Measurements from ENCODE around the gene TRIM71. TPM values are rescaled to one million over a fixed set of nuclear protein-coding genes. Genes with fewer than 3 reads are reported as not detected.
A peak's percentile ranks its signal among the peaks of the same experiment; 100 is the strongest.

TRIM71 gene
- total and polyA plus RNA-seq, 2 of the 13 experiments (the other 11 are each of a cell fraction or from before 2014, with no cell fraction given): 21.7 to 76.9 TPM

DNA sequence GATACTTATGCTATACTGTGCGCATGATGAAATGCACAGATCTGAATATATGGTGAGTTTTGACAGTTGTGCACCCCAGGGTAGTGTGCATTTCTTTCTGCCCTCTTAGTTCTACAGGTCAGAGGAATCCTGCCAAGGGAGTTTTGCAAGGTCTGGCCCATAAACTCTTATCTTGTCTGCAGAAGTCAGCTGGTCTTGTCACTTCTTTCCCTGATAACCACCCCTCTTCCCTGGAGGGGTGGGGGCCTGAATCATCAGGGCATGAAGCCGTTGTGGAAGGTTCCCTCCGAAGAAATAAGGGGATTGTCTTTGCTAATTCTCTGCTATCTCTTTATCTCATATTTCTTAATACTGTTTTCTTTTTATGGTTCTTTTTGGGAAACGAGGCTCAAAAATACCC lies 30.4 kb downstream of the TRIM71 start (continued):
- TF ChIP-seq SSRP1 (CRISPR knock-in tag; IDR thresholded peaks at IDR 0.05): 0 out of 2 replicates have a peak, but pooled peaks have one; percentile 55
- TF ChIP-seq ZNF3 (CRISPR knock-in tag; IDR thresholded peaks at IDR 0.05): no peak
- TF ChIP-seq, protein P1, sequence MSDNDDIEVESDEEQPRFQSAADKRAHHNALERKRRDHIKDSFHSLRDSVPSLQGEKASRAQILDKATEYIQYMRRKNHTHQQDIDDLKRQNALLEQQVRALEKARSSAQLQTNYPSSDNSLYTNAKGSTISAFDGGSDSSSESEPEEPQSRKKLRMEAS (IDR thresholded peaks at IDR 0.05): 0 out of 2 replicates have a peak, but pooled peaks have one; percentile 1
- no peak for TF ChIP-seq RFX3 (CRISPR knock-in tag; IDR thresholded peaks at IDR 0.05)
- TF ChIP-seq RBM22 (optimal IDR thresholded peaks at IDR 0.05; ENCODE audit: low read length): peak; percentile 75
- TF ChIP-seq, protein P2, sequence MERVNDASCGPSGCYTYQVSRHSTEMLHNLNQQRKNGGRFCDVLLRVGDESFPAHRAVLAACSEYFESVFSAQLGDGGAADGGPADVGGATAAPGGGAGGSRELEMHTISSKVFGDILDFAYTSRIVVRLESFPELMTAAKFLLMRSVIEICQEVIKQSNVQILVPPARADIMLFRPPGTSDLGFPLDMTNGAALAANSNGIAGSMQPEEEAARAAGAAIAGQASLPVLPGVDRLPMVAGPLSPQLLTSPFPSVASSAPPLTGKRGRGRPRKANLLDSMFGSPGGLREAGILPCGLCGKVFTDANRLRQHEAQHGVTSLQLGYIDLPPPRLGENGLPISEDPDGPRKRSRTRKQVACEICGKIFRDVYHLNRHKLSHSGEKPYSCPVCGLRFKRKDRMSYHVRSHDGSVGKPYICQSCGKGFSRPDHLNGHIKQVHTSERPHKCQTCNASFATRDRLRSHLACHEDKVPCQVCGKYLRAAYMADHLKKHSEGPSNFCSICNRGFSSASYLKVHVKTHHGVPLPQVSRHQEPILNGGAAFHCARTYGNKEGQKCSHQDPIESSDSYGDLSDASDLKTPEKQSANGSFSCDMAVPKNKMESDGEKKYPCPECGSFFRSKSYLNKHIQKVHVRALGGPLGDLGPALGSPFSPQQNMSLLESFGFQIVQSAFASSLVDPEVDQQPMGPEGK (CRISPR knock-in tag; IDR thresholded peaks at IDR 0.05): peak; percentile 69; the same call in 1 of the 2 replicates

DNA sequence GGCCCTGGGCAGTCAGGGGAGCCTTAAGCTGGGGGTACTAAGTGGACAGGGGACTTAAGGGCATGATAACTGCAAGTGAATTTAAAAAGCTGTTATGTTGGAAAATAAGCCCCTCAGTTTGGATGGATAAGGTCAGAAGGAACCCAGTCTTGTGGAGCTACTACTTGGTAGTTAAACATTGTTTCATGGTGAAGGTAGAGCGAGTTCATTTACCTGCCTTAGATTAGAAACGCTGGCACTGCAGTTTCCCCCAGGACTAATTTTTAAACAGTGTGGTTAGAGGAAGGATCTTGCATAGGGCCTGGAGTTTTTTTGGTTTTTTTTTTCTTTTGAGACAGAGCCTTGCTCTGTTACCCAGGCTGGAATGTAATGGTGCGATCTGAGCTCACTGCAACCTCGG lies 31.2 kb downstream of the TRIM71 start:
- WGBS (ENCODE audit: low lambda C conversion rate): 41% methylated on average over 4 of the region's 4 CpGs
- TF ChIP-seq MYNN (CRISPR knock-in tag; IDR thresholded peaks at IDR 0.05; ENCODE audit: low read depth) (no peak), SPEN (CRISPR knock-in tag; IDR thresholded peaks at IDR 0.05; ENCODE audit: low read depth) (no peak), POLR2G (IDR thresholded peaks at IDR 0.05; ENCODE audit: low read depth, low read length) (no peak), ATRX (CRISPR knock-in tag; IDR thresholded peaks at IDR 0.05; ENCODE audit: borderline replicate concordance) (no peak), RARA (CRISPR knock-in tag; IDR thresholded peaks at IDR 0.05) (no peak), ZNF644 (CRISPR knock-in tag; IDR thresholded peaks at IDR 0.05; ENCODE audit: low read depth) (no peak), RARG (CRISPR knock-in tag; IDR thresholded peaks at IDR 0.05; ENCODE audit: low read depth) (no peak), AGO2 (optimal IDR thresholded peaks at IDR 0.05; ENCODE audit: low read depth, low read length) (peak; percentile 14), ZKSCAN1 (IDR thresholded peaks at IDR 0.05; ENCODE audit: low read length) (no peak)
- TF ChIP-seq, protein P3, sequence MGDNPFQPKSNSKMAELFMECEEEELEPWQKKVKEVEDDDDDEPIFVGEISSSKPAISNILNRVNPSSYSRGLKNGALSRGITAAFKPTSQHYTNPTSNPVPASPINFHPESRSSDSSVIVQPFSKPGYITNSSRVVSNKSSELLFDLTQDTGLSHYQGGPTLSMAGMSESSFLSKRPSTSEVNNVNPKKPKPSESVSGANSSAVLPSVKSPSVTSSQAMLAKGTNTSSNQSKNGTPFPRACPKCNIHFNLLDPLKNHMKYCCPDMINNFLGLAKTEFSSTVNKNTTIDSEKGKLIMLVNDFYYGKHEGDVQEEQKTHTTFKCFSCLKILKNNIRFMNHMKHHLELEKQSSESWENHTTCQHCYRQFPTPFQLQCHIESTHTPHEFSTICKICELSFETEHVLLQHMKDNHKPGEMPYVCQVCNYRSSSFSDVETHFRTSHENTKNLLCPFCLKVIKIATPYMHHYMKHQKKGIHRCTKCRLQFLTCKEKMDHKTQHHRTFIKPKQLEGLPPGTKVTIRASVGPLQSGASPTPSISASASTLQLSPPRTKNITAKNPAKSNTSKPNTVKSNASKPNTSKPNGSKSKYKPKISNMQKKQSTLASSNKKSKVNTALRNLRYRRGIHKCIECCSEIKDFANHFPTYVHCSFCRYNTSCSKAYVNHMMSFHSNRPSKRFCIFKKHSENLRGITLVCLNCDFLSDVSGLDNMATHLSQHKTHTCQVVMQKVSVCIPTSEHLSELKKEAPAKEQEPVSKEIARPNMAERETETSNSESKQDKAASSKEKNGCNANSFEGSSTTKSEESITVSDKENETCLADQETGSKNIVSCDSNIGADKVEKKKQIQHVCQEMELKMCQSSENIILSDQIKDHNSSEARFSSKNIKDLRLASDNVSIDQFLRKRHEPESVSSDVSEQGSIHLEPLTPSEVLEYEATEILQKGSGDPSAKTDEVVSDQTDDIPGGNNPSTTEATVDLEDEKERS (CRISPR knock-in tag; IDR thresholded peaks at IDR 0.05): 0 out of 2 replicates have a peak, but pooled peaks have one; percentile 26
- TF ChIP-seq, protein P1 (IDR thresholded peaks at IDR 0.05): 0 out of 2 replicates have a peak, but pooled peaks have one; percentile 2
- TF ChIP-seq, protein P4, sequence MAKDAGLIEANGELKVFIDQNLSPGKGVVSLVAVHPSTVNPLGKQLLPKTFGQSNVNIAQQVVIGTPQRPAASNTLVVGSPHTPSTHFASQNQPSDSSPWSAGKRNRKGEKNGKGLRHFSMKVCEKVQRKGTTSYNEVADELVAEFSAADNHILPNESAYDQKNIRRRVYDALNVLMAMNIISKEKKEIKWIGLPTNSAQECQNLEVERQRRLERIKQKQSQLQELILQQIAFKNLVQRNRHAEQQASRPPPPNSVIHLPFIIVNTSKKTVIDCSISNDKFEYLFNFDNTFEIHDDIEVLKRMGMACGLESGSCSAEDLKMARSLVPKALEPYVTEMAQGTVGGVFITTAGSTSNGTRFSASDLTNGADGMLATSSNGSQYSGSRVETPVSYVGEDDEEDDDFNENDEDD (CRISPR knock-in tag; IDR thresholded peaks at IDR 0.05; ENCODE audit: borderline replicate concordance): 0 out of 2 replicates have a peak, but pooled peaks have one; percentile 5
- CTCF ChIA-PET (ENCODE audit: low intra/inter-chr PET ratio, low total read pairs): interaction anchor here (0.5 kb wide), 1 partner anchor 337 kb away, joined by 3 read pairs; no protein-coding TSS in a partner anchor
- no peak for FAIRE-seq
- peaks cover 2% of the 10 kb centered on the region in 2 experiments; a peak in 3 of 5 replicates for H3K36me3 ChIP-seq (replicated peaks in 1 of 2; ENCODE audit: control insufficient read depth in 1 of 2, insufficient read depth in 2 of 2, low read length in 2 of 2)
- peaks cover 100% of the 10 kb centered on the region for H3K4me1 ChIP-seq (ENCODE audit: insufficient read depth, low read length)
- intact Hi-C loops (cut with micrococcal nuclease; ENCODE audit: unreplicated experiment): no loop called here
- H3K9me3 ChIP-seq (ENCODE audit: low read length): no peaks in the 10 kb centered on the region
- H2AFZ ChIP-seq (ENCODE audit: low read length): no peak overlapping the region
- DNase-seq (ENCODE audit: low spot score): no peak
- H3K27me3 ChIP-seq (ENCODE audit: control insufficient read depth in 1 of 2, insufficient read depth in 2 of 2, low read length in 2 of 2): no peaks in the 10 kb centered on the region
- in situ Hi-C loops (cut with HindIII; ENCODE audit: extremely low pct_ligation_motif_present, low pct_unique_long_range_greater_than_20kb): no loop called here
- BruUV-seq (replicated peaks): no TSS peak
- POLR2A ChIA-PET: interaction anchor here (1.3 to 4.8 kb wide), 3 partner anchors 10 to 55 kb away, joined by 3 to 27 read pairs (median 3); no protein-coding TSS in a partner anchor
- peaks cover 94% of the 10 kb centered on the region for H4K20me1 ChIP-seq (ENCODE audit: insufficient read depth, low read length)
- peak overlapping the region; percentile 64; the same call in 1 of the 2 replicates for H3K9ac ChIP-seq (ENCODE audit: insufficient read depth, low read depth, low read length)
- peak overlapping the region; percentile 80 for H3K4me2 ChIP-seq (ENCODE audit: low read depth, low read length)
- H3K4me3 ChIP-seq (replicated peaks in 1 of 3; ENCODE audit: insufficient read depth in 1 of 3, low read depth in 2 of 3, low read length in 3 of 3): peak overlapping the region in 2 of 3 experiments; percentile 13 to 36; a peak in 1 of 6 replicates
- H3K27ac ChIP-seq (ENCODE audit: extremely low read length, insufficient read depth, low read length): peak overlapping the region; percentile 71
- peaks cover 96% of the 10 kb centered on the region for H3K79me2 ChIP-seq (ENCODE audit: insufficient read depth, low read length)
- ATAC-seq: no peak

All from HepG2 (cell line).